Stimulated activated CD4-positive, alpha-beta T cell treated with anti-CD3 and anti-CD28 coated beads, TNF-alpha, amount 100 ng/mL, for 48 hours (primary cell): ENCODE results near the gene ANAPC16.
"Not testable (repeated sequence)": the region's sequence is repeated elsewhere in the genome, so short reads cannot be mapped to it uniquely, and the experiment has no call there.

ENCODE experiments used
- DNase-seq, 3 donors: peaks; one replicate each; pipeline ENCODE4 v3.0.0-alpha.2; 2020; ENCODE audit warnings: low read depth in 3 of 3

ANAPC16 gene

DNA sequence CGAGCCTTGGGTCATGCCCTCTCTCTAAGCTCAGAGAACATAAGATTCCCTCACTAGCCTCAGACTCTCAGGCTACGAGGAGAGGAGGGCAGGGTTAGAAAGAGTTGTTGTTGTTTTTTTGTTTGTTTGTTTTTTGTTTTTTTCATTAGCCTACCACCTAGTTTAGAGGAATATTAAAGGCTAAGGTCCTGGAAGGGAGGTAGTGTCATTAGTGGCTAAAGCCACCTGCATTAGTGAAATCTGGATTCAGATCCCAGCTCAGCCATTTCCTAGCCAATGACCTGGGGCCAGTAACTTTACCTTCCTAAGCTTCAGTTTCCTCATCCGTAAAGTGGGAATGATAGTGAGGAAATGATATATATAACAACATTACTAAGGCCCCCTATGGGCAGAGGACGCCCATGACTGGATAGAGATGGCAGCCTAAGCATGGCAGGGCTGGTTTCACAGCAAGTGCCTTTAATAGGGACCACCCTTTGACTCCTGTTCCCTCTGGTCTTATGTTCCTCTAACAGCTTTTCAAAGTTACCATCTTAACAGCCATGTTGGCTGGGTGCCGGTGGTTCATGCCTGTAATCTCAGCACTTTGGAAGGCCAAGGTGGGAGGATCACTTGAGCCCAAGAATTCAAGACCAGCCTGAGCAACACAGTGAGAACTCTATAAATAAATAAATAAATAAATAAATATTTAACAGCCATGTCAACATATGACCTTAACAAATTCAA is 63.0 kb downstream of the ANAPC16 start:
- DNase-seq = no peak

DNA sequence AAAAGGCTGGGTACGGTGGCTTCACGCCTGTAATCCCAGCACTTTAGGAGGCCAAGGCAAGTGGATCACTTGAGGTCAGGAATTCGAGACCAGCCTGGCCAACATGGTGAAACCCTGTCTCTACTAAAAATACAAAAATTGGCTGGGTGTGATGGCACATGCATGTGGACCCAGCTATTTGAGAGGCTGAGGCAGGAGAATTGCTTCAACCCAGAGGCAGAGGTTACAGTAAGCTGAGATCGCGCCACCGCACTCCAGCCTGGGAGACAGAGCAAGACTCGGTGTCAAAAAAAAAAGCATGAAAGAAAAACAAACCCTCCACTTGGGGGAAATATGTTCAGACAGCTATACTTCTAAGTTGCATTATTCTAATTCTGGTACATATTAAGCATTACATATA is 63.8 kb downstream of the ANAPC16 start:
- DNase-seq = not testable (repeated sequence)

DNA sequence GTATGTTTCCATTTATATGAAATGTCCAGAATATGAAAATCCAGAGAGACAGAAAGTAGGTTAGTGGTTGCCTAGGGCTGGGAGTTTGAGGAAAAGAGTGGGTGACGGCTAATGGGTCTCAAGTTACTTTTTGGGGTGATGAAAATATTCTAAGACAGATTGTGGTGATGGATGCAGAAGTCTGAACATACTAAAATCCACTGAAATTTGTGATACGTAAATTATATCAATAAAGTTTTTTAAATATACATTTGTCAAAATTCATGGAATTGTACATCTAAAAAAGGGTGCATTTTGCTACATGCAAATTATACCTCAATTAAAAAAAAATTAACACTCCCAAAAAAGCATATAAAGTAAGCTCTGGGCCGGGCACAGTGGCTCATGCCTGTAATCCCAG is 67.3 kb downstream of the ANAPC16 start:
- DNase-seq = no peak
